ENCODE data around the gene RUNDC1.

DNA sequence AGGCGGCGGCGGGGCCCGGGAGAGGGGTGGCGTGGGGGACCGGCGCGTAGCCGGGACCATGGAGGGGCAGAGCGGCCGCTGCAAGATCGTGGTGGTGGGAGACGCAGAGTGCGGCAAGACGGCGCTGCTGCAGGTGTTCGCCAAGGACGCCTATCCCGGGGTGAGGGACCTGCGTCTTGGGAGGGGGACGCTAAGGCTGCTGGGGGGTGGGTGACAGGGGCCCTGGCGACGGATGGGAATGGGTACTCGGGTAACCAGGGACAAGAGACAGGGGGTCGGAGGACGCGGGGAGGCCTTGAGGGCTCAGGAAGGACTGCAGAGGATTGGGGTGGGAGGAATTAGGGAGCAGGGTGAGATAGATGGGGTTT lies 44.9 kb downstream of the RUNDC1 start:
- TF ChIP-seq, protein P1, sequence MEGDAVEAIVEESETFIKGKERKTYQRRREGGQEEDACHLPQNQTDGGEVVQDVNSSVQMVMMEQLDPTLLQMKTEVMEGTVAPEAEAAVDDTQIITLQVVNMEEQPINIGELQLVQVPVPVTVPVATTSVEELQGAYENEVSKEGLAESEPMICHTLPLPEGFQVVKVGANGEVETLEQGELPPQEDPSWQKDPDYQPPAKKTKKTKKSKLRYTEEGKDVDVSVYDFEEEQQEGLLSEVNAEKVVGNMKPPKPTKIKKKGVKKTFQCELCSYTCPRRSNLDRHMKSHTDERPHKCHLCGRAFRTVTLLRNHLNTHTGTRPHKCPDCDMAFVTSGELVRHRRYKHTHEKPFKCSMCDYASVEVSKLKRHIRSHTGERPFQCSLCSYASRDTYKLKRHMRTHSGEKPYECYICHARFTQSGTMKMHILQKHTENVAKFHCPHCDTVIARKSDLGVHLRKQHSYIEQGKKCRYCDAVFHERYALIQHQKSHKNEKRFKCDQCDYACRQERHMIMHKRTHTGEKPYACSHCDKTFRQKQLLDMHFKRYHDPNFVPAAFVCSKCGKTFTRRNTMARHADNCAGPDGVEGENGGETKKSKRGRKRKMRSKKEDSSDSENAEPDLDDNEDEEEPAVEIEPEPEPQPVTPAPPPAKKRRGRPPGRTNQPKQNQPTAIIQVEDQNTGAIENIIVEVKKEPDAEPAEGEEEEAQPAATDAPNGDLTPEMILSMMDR (IDR thresholded peaks at IDR 0.05): no peak
- no peak for TF ChIP-seq ZFX (IDR thresholded peaks at IDR 0.05; ENCODE audit: borderline replicate concordance)

Measured in 22Rv1 (cell line).